BE2C (cell line): ENCODE results near the gene ETS1.
A peak's percentile ranks its signal among the peaks of the same experiment; 100 is the strongest.

Source experiments
- DNase-seq: peaks from one replicate; pipeline ENCODE4 v3.0.0-alpha.2; 2020
- H3K27me3 ChIP-seq: fragments of 250-450 bp; sonication (Bioruptor Pico); 2 replicates; pipeline ENCODE4 v1.5.1; 2020; ENCODE audit warnings: mild to moderate bottlenecking
- H3K36me3 ChIP-seq: fragments of 250-450 bp; sonication (Bioruptor Pico); 2 replicates; pipeline ENCODE4 v1.5.1; 2020; ENCODE audit warnings: mild to moderate bottlenecking
- H3K4me1 ChIP-seq: fragments of 250-450 bp; sonication (Bioruptor Pico); 2 replicates; pipeline ENCODE4 v1.5.1; 2020
- H3K4me3 ChIP-seq: 2 replicates; pipeline ENCODE4 v1.5.1; 2011; ENCODE audit warnings: low read depth, low read length
- H3K9me3 ChIP-seq: fragments of 250-450 bp; sonication (Bioruptor Pico); 2 replicates; pipeline ENCODE4 v1.5.1; 2020
- TF ChIP-seq, protein P1 (sequence below): IDR thresholded peaks from 2 replicates; pipeline ENCODE4 v1.5.1; 2012; ENCODE audit warnings: mild to moderate bottlenecking, low read depth, low read length

ETS1 gene

DNA sequence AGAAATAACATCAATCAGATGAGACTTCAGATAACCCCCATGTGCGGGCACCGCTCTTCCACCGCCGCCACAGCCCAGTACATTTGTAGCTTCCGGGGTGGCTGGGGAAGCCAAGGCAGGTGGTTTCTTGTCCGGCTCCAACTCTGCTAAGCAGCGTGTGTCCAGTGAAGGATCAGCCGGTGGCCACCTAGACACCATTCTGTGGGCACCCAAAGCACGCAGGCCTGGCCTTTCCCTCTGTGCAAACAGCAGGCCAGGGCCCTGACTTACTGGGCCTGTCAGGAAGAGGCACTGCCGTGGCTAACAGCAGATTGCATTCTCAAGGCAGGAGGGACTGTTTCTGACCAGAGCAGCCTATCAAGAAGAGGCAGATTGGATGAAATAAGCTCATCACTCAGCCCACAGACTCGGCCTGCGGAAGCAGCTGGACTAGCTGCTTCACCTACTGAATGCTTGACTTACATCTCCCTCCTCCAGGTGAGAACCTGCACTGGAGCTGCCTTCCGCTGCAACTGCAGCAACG, 74.8 kb downstream of the ETS1 start:
- no peak for DNase-seq
- Histone ChIP-seq H3K36me3 (no peaks in the 10 kb centered on the region), H3K27me3 (no peaks in the 10 kb centered on the region), H3K4me1 (peaks cover 20% of the 10 kb centered on the region; the same call in 1 of the 2 replicates), H3K9me3 (no peaks in the 10 kb centered on the region), H3K4me3 (no peak overlapping the region)
- TF ChIP-seq, protein P1, sequence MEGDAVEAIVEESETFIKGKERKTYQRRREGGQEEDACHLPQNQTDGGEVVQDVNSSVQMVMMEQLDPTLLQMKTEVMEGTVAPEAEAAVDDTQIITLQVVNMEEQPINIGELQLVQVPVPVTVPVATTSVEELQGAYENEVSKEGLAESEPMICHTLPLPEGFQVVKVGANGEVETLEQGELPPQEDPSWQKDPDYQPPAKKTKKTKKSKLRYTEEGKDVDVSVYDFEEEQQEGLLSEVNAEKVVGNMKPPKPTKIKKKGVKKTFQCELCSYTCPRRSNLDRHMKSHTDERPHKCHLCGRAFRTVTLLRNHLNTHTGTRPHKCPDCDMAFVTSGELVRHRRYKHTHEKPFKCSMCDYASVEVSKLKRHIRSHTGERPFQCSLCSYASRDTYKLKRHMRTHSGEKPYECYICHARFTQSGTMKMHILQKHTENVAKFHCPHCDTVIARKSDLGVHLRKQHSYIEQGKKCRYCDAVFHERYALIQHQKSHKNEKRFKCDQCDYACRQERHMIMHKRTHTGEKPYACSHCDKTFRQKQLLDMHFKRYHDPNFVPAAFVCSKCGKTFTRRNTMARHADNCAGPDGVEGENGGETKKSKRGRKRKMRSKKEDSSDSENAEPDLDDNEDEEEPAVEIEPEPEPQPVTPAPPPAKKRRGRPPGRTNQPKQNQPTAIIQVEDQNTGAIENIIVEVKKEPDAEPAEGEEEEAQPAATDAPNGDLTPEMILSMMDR = no peak

DNA sequence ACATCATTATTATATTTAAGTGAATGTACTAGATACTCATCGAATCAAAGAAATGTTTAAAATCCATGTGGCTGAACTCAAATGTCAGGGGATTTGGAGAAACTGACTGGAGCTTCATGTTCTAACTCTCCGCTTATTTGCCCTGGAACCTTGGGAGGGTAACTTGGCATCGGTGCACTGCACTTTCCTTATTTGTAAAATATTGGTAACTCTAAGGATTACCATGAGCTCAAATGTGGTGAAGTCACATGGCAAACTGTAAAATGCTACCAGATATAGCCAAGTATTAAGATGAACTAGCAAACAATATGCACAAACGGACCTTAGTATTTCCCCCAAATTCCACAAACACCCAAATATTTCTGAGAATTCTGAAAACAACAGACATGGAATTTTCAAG, 75.6 kb downstream of the ETS1 start:
- TF ChIP-seq, protein P1 = no peak
- no peaks in the 10 kb centered on the region for H3K9me3 ChIP-seq
- no peaks in the 10 kb centered on the region for H3K27me3 ChIP-seq
- H3K4me1 ChIP-seq = peaks cover 27% of the 10 kb centered on the region; the same call in 1 of the 2 replicates
- no peak overlapping the region for H3K4me3 ChIP-seq
- DNase-seq = no peak
- no peaks in the 10 kb centered on the region for H3K36me3 ChIP-seq

DNA sequence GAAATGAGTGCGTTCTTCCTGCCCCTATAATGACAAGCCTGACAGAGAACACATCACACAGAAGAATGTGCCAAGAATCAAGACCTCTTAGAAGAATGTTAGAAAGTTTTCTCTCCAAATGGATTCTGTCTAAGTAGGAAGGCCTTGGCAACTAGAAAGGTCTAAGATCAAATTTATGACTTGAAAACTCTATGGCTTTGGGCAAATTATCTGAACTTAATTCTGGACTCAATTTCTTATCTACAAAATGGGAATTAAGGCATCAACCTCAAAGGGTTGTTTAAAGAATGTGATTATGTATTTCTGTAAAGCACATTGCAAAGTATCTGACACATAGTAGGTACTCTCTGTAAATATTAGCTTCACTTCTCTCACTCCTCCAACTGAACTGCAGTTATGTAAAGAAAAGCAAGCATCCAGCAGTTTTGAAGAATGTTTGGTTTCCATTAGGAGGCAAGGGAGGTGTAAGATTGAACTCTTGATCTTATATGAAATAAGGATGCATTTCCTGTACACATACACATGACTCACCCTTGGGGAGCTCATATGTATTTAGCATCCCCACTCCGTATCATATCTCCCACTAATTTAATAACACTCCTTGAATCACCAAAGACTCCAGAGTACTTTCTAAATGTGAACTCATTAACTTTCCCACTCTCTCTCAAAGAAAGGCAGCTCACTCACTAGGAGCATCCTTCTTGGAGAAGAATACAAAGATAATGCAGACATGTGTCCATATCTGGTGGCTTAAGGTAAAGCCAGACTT, 77.6 kb downstream of the ETS1 start:
- no peaks in the 10 kb centered on the region for H3K36me3 ChIP-seq
- H3K27me3 ChIP-seq = no peaks in the 10 kb centered on the region
- TF ChIP-seq, protein P1 = no peak
- H3K4me3 ChIP-seq = no peak overlapping the region
- DNase-seq = no peak
- peaks cover 24% of the 10 kb centered on the region for H3K4me1 ChIP-seq
- no peaks in the 10 kb centered on the region for H3K9me3 ChIP-seq

DNA sequence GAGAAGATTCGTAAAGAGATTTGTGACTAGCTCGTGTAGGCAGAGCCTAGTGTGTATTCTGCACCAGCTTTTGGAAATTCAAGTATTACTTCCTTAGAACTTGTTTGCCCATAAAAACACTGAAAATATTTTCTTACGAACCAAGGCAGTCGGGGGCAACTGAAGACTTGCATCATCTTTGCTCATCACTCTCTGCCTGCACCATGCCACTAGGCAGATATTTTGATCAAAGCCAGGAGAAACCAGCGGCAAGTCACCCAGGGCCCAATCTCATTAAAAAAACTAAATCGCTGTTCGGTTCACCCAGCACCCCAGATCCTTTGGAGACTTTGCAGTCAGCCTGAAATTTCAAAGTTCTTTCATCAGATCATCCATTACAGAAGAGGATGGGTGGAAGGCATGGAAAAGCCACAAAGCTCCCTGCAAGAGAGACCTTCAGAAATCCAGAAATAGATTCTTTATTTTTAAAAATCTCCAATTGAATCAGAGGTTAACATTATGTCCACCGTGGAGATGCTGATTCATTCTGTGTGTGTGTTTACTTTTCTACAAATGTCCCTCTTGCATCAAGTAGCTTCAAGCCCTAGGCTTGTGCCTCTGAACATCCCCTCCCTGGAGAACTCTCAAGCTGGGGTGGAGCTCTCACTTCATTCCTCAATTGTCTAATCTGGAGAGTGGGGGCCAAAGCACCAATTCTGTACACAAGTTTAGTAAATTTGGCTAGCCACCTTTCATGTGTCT, 78.4 kb downstream of the ETS1 start:
- H3K36me3 ChIP-seq = no peaks in the 10 kb centered on the region
- no peaks in the 10 kb centered on the region for H3K27me3 ChIP-seq
- H3K4me3 ChIP-seq = no peak overlapping the region
- no peak for DNase-seq
- H3K4me1 ChIP-seq = peaks cover 24% of the 10 kb centered on the region
- TF ChIP-seq, protein P1 = no peak
- H3K9me3 ChIP-seq = no peaks in the 10 kb centered on the region

DNA sequence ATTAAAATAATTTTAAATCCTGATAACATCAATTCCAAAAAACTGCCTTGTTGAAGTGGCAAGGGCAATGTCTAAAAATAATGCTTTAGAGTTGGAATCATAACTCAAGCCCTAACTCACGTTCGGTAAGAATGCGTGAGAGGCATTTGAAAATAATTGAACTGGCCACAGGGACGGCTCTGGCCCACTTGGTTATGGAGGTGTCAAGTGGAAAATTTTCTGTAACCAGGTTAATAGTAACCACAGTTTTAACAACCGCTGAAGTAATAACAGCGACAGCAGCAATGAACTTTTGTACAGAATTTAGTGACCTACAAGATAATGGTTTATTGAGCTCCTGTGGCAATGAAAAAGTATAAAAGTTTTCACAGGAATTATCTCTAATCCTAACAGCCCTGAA, 79.4 kb downstream of the ETS1 start:
- TF ChIP-seq, protein P1 = no peak
- Histone ChIP-seq H3K27me3 (no peaks in the 10 kb centered on the region), H3K36me3 (no peaks in the 10 kb centered on the region), H3K9me3 (no peaks in the 10 kb centered on the region), H3K4me1 (peaks cover 29% of the 10 kb centered on the region), H3K4me3 (peak overlapping the region; percentile 32)
- no peak for DNase-seq
